K562 (cell line): ENCODE data around the gene ZBED4.

Experiments
- IFI16 ChIP-seq: fragments of 250-450 bp; sonication (Bioruptor Pico); IDR thresholded peaks from 2 replicates; pipeline ENCODE4 v2.1.2; 2022; ENCODE audit warnings: mild to moderate bottlenecking, inconsistent platforms
- POLR2AphosphoS2 ChIP-seq: IDR thresholded peaks from 2 replicates; pipeline ENCODE4 v1.6.1; 2012; ENCODE audit warnings: low read length, improper control_type of control experiment
- POLR3A ChIP-seq: IDR thresholded peaks from 2 replicates; pipeline ENCODE4 v1.6.1; 2011; ENCODE audit warnings: borderline replicate concordance, mild to moderate bottlenecking, moderate library complexity; ENCODE audit not compliant: insufficient read length, insufficient read depth; ENCODE audit errors: extremely low read depth
- ZNF124 ChIP-seq: sonication (generic); formaldehyde crosslinking; IDR thresholded peaks from 2 replicates; pipeline ENCODE4 v1.8.1; 2022; ENCODE audit warnings: missing genetic modification reagents

- TF ChIP-seq POLR2AphosphoS2 (no peak), IFI16 (no peak), POLR3A (no peak), ZNF124 (CRISPR knock-in tag) (no peak)
Observed at GRCh38 chr22:49929994-49930575, 76.4 kb downstream of the ZBED4 start.
